HTR-8/SVneo (cell line): Measurements from ENCODE around the gene FZD4.
"Not testable (repeated sequence)": the region's sequence is repeated elsewhere in the genome, so short reads cannot be mapped to it uniquely, and the experiment has no call there.

ENCODE experiments used
- DNase-seq: peaks from one replicate; pipeline ENCODE4 v3.0.0; 2011; ENCODE audit warnings: low spot score, mixed read lengths; ENCODE audit not compliant: insufficient read length
- FAIRE-seq: peaks from 2 replicates; lab custom pipeline; 2011; peaks lifted over from hg19 to GRCh38; lab: Jason Lieb, UNC

Gene FZD4

DNA sequence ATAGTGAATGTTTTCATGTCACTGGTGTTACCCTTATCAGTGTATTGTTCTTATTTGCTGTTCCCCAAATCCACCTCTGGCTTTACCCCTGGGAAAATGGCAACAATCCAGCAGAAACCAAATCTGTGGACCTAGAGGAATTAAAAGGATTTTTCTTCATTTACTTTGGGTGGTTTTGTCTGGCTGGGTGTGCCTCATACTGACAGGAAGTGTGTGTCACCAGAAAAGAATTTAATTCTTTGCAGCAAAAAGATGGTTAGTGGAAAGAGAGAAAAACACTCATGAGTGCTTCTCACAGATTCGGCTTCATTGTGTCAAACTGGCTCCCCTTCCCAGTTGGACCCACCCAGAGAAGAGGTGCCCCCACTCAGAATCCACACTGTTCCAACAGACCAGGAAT is 38.9 kb downstream of the FZD4 start:
- FAIRE-seq (peak; percentile 74), DNase-seq (peak; percentile 78)

DNA sequence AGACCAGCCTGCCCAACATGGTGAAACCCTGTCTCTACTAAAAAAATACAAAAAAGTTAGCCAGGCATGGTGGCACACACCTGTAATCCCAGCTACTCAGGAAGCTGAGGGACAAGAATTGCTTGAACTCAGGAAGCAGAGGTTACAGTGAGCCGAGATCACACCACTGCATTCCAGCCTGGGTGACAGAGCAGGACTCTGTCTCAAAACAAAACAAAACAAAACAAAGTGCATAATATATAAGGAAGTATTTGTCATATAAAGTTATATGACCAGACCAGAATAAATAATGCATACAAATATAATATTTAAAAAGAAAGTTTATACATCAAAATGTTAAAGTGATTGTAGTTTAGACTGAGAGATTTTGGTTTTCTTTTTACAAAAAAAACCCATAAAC is 39.3 kb downstream of the FZD4 start:
- FAIRE-seq, DNase-seq: not testable (repeated sequence)

DNA sequence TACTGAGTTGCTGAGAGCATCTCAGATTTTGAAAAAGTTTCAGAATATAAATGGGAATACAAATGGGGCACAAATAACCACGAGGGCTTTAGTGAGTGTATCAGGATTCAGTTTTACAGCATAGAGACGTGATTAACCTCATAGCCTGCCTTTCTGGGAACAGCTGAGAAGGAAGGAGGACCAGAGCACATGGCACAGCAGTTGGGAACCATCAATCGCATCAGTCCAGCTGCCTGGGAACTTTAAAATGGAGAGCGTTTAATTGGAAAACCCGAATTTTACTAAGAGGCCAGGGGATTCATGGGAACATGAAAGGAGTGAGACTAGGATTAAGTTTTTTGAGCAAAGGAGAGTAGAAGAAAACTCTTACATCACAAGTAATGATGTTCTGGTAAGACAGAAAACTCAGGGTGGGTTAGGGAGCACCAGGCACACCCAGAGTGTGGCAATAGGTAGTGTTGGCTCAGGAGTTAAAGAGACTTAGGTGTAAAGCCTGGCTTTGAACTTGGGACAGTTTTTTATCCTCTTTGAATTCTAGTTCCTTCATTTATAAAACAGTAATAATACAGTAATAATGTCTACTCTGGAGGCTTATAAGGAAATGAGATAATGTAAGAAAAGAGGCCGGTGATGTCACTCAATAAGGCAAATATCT is 40.2 kb downstream of the FZD4 start:
- no peak for FAIRE-seq
- DNase-seq = no peak

DNA sequence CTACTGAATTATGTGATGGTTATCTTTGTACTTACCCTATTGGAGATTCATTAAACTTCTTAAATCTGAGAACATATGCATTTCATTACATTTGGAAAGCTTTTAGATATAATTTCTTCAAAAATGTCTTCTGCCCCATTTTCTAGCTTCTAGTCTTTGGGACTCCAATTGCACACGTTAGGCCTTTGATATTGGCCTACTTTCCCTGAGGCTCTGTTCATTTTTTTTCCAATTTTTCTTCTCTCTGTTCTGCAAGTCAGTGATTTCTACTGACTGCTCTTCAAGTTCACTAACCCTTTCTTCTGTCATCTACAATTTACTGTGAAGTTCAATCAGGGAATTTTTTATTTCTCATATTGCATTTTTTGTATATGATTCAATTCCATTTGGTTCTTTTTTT is 43.0 kb downstream of the FZD4 start:
- no peak for DNase-seq
- FAIRE-seq = no peak

DNA sequence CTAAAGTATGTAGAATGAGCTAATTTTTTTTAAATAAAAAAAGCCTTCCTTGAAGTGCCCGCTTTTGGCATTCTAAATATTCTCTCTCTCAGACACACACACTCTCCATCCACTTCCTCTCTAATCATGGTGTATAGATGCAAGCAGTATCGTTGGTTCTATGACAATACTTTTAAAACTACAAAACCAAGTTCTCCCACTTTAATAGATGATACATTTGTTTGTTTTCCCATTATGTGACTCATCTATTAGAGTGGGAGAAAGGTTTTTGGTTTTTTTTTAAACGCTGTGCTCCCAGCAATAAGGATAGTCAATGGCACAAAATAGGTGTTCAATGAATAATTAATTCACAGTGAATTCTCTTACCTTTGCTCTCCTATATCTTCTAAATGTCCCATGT is 44.6 kb downstream of the FZD4 start:
- DNase-seq (no peak), FAIRE-seq (no peak)

DNA sequence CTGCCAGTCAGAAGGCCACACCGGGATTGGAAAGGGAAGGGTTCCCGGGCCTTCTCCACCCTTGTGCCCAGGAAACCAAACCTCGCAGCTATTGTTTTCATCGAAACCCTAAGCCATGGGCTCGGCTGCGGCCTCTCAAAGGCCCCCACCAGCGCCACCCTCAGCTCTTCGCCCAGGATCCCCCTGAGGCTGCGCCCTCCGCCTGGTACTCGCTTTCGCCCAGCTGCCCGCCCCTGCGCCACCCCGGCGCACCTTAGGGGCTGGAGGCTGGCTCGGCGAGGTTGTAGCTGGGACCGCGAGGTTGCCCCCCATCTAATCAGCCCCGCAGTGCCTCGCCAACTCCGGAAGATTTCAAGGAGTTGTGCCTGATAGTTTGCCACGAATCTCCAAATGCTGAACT is 49.0 kb downstream of the FZD4 start:
- no peak for DNase-seq
- FAIRE-seq = no peak

DNA sequence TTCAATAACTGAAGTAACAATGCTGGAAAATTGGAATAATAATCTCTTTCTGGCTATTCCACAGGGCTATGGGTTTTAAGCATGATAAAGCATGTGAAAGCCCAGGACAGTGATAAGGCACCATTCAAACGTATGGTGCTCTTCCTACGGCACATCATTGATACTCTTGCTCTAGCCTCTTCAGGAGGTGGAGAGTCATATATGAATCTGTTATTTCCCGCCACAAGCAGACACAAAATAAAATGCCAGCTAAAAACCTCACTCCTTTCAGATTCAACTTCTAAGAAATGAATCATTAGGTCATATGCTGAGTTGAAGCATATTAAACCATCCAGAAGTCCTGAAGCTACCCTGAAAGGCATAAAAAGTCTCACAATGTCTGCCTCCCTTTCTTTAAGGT is 49.9 kb downstream of the FZD4 start:
- no peak for FAIRE-seq
- no peak for DNase-seq

DNA sequence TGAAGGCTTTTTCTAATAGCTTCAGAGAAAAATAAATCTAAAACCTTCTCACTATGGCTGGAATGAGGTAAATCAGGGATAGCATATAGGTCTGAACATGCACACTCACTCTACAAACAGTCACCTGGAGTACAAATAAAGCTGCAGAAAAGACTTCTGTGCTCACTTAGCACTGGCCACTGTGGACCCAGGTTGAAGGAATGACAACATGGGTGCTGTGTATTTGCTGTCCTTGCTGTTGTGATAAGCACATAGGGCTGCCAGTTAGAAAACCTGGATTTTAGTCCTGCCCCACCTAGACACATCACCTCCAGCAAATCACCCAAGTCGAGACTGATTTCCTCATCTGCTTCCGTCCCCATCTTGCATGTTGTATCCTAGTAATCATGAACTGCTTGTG is 51.2 kb downstream of the FZD4 start:
- DNase-seq = no peak
- no peak for FAIRE-seq

DNA sequence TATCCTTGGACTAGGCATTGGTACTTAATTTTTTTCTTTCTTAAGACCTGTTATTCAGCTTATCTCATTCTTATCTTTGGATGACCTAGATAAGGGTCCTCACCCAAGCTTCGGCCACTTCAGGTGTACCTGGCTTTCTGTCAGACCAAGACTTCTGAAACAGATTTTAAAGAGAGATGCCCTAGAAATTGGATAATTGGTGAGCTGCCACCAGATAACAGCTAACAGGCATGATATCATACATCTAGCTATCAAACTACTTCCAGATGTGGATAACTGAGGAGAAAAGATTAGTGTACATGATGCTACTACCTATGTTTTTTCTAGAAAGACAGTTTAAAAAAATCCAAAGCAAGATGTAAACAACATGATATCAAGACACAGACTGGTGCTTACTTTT is 52.9 kb downstream of the FZD4 start:
- FAIRE-seq = no peak
- no peak for DNase-seq

DNA sequence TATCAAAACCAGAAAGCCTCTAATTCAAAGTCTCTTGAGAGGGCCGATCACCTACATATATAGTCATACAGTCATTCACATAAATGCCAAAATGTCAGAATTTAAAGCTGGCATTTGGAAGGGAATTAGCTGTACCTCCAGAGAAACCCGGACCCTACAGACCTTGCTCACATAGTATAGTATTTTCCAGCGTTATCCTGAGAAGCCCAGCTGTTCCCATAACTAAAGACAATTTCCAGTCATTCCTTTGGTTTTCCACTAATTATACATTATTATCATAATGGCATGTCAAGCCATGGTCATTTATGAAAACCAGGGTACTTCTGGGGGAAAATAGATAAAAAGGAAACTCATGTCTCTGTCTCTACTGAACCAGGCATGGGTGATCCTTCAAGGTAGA is 53.6 kb downstream of the FZD4 start:
- no peak for FAIRE-seq

DNA sequence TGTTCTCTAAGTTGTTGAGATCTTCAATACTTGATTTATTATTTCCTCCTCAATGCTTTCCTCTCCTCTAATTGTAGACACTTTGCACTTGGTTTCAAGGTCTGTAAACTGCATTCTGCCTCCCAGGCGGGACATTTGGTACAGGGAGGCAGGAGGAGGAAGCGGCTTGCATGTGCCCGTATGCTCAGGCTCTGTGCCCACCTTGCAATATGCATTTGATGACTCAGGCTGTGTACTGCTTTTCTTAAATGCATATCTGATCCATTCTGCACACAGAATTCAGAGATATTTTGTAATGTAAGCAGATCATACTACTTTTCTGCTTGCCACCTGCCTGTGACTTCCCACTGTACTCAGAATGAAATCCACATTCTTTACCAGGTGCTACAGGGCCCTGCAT is 55.0 kb downstream of the FZD4 start:
- DNase-seq = no peak
- no peak for FAIRE-seq

More for the DNA sequence above, 53.6 kb downstream of the FZD4 start:
- no peak for DNase-seq

DNA sequence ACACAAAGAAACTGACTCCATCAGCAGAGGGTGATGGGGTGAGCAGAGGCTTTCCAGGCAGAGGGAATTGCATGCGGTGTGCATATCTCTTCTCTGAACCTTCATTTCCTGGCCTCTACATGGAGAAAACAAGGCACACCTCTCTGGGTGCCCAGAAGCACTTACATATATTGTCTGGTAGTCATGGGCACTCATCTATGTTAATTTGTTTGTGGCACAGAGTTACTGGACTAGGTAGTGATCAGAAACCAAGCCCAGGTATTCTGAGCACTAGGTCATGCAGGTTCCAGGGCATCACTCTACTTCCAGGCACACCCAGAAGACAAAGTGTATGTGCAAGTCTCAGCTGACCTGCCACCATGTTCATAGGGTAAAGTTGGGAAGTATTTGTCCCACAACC is 56.5 kb downstream of the FZD4 start:
- DNase-seq (no peak), FAIRE-seq (no peak)

DNA sequence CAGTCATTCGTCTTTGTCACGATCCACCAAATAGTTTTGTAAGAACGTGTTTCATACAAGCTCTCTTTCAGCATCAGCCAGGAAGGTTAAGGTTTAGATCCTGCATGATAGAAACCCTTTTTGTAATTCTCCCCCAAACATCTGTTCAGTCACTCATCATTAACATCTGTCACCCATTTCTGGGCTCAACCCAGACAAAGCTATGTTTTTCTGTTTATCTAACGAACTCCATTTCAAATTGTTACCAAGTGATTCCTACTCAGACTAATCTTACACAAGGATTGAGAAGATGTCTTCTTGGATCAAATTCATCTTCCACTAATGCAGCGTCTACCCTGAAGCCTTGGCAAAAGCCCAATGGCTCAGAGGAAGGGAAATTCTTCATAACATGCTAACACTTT is 58.8 kb downstream of the FZD4 start:
- DNase-seq (no peak), FAIRE-seq (no peak)
